ENCODE results near the gene MXI1.

DNA sequence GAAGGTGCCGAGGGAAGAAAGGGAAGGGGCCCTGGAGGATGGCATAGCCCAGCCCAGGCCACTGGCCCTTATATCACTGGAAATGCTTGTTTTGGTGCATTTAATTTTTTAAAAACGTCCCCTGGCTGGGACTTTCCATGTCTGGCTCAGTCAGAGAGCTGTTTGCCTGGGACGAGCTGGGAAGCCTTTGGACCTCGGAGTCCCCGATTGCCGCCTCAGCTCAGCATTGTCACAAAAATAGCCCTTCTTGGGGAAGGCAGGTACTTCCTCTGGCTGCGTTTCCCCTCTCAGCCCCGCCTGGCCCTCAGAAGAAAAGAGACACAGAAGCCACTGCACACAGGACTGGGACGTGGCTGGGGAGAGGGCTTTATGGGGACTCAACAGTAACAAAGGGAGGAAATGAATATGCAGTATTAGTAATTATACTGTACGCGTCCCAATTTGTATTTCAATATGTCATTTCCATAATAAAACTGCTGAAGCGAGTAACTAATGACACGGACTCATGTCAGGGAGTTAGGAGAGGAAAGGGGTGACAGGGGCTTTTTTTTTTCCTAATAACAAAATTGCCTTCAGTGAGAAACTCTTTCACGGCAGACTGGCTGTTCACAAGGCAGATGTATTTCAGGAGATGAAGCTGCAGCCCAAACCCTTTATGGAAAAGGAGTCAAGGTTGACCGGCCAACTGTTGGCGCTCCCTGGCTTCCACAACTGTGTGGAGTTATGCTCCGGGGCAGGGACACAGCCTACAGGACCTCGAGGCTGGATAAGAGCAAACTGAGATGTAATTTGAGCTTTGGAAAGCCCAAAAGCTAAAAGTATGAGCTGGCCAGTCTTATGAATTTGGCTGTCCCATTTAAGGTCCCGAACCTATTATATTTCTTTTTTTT, 31.0 kb upstream of the MXI1 start:
- no peak for TF ChIP-seq SNAI2 (CRISPR knock-in tag; IDR thresholded peaks at IDR 0.05)
- TF ChIP-seq TCF4 (CRISPR knock-in tag; IDR thresholded peaks at IDR 0.05; ENCODE audit: borderline replicate concordance) = no peak
- TF ChIP-seq ISL1 (CRISPR knock-in tag; IDR thresholded peaks at IDR 0.05) = no peak
- no peak for TF ChIP-seq ZNF565 (CRISPR knock-in tag; conservative IDR thresholded peaks at IDR 0.05; ENCODE audit: low read depth)
- TF ChIP-seq BACH2 (CRISPR knock-in tag; IDR thresholded peaks at IDR 0.05; ENCODE audit: borderline replicate concordance) = no peak
